Measurements from ENCODE around the gene FAM200B.

DNA sequence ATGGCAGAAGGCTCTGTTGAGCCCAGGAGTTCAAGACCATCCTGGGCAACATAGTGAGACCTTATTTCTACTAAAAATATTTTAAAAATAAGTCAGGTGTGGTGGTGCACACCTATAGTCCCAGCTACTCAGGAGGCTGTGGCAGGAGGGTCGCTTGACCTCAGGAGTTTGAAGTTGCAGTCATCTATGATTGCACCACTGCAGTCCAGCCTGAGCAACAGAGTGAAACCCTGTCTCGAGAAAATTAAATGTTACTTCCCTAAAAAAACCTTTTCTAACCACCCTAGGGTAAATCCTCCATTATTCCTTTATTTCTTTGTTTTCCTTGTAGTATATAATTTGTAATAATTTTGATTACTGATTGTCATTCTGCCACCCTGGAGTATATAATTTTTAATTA, 7.9 kb downstream of the FAM200B start:
- TF ChIP-seq, protein P1, sequence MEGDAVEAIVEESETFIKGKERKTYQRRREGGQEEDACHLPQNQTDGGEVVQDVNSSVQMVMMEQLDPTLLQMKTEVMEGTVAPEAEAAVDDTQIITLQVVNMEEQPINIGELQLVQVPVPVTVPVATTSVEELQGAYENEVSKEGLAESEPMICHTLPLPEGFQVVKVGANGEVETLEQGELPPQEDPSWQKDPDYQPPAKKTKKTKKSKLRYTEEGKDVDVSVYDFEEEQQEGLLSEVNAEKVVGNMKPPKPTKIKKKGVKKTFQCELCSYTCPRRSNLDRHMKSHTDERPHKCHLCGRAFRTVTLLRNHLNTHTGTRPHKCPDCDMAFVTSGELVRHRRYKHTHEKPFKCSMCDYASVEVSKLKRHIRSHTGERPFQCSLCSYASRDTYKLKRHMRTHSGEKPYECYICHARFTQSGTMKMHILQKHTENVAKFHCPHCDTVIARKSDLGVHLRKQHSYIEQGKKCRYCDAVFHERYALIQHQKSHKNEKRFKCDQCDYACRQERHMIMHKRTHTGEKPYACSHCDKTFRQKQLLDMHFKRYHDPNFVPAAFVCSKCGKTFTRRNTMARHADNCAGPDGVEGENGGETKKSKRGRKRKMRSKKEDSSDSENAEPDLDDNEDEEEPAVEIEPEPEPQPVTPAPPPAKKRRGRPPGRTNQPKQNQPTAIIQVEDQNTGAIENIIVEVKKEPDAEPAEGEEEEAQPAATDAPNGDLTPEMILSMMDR (IDR thresholded peaks at IDR 0.05): no peak
- TF ChIP-seq POLR2A (IDR thresholded peaks at IDR 0.05) (no peak), POLR2AphosphoS5 (IDR thresholded peaks at IDR 0.05) (no peak)
